ENCODE results near the gene KLF4. TPM values are rescaled to one million over a fixed set of nuclear protein-coding genes. Genes with fewer than 3 reads are reported as not detected.

Gene KLF4
- total RNA-seq, 3 donors from 2014 or later = 203 to 454 (median 438) TPM

GRCh38 chr9:107489144-107489673, 360 bp downstream of the KLF4 start:
- Histone ChIP-seq H3K4me3 (peak overlapping the region; percentile 67), H3K4me1 (ENCODE audit: low read depth) (peaks cover 6% of the 10 kb centered on the region), H3K36me3 (ENCODE audit: low read depth) (no peaks in the 10 kb centered on the region), H3K9me3 (no peaks in the 10 kb centered on the region)
- ATAC-seq = no peak
- intact Hi-C loops (cut with DNase I, micrococcal nuclease) = loop anchor here (5.0 to 10.0 kb wide), 4 partner anchors 106 to 786 kb away; no protein-coding TSS in a partner anchor
- DNase-seq = no peak
- TF ChIP-seq CTCF (IDR thresholded peaks at IDR 0.05) = no peak

GRCh38 chr9:107488375-107489143, 1.0 kb downstream of the KLF4 start:
- peak overlapping the region; percentile 67 for H3K4me3 ChIP-seq
- intact Hi-C loops (cut with DNase I, micrococcal nuclease) = loop anchor here (5.0 to 10.0 kb wide), 4 partner anchors 106 to 786 kb away; no protein-coding TSS in a partner anchor
- H3K36me3 ChIP-seq (ENCODE audit: low read depth) = no peaks in the 10 kb centered on the region
- no peaks in the 10 kb centered on the region for H3K9me3 ChIP-seq
- DNase-seq = peak; percentile 79 to 86 (median 85)
- peak; percentile 35 for ATAC-seq
- no peak for TF ChIP-seq CTCF (IDR thresholded peaks at IDR 0.05)
- H3K4me1 ChIP-seq (ENCODE audit: low read depth) = peaks cover 6% of the 10 kb centered on the region

GRCh38 chr9:107487521-107488374, 1.8 kb downstream of the KLF4 start:
- ATAC-seq (peak; percentile 17), DNase-seq (peak; percentile 76 to 81 (median 77))
- Histone ChIP-seq H3K4me3 (peak overlapping the region; percentile 67), H3K36me3 (ENCODE audit: low read depth) (no peaks in the 10 kb centered on the region), H3K9me3 (no peaks in the 10 kb centered on the region), H3K4me1 (ENCODE audit: low read depth) (peaks cover 6% of the 10 kb centered on the region)
- TF ChIP-seq CTCF (IDR thresholded peaks at IDR 0.05) = peak; percentile 29
- intact Hi-C loops (cut with DNase I, micrococcal nuclease) = loop anchor here (5.0 to 10.0 kb wide), 4 partner anchors 107 to 787 kb away; no protein-coding TSS in a partner anchor

GRCh38 chr9:107486674-107487520, 2.7 kb downstream of the KLF4 start:
- Histone ChIP-seq H3K4me3 (peak overlapping the region; percentile 67), H3K4me1 (ENCODE audit: low read depth) (peaks cover 6% of the 10 kb centered on the region), H3K9me3 (no peaks in the 10 kb centered on the region), H3K36me3 (ENCODE audit: low read depth) (no peaks in the 10 kb centered on the region)
- intact Hi-C loops (cut with DNase I, micrococcal nuclease) = loop anchor here (5.0 to 10.0 kb wide), 4 partner anchors 108 to 788 kb away; no protein-coding TSS in a partner anchor
- no peak for TF ChIP-seq CTCF (IDR thresholded peaks at IDR 0.05)
- ATAC-seq (peak; percentile 0), DNase-seq (peak in 2 of 3 donors; percentile 41 to 63)
